HEK293 (cell line): Measurements from ENCODE around the gene COLQ.

ENCODE experiments used
- CTCF ChIA-PET: fragments of 350-600 bp; formaldehyde crosslinking; extraction: SDS; loops from one replicate; lab custom pipeline; 2021; ENCODE audit warnings: antibody characterized with exemption; lab: Yijun Ruan, JAX
- POLR2A ChIA-PET: fragments of 300-600 bp; formaldehyde crosslinking; extraction: SDS; loops from one replicate; lab custom pipeline; 2020; ENCODE audit warnings: antibody characterized with exemption, inconsistent platforms; lab: Yijun Ruan, JAX
- H3K27ac ChIP-seq: fragments of 200-500 bp; sonication (Bioruptor generic); 2 replicates; pipeline ENCODE4 v1.5.1; 2014; ENCODE audit warnings: low read depth, low read length, control low read depth, inconsistent platforms; ENCODE audit errors: extremely low read depth
- H3K36me3 ChIP-seq, 2 experiments: fragments of 200-500 bp in 1 of 2; sonication (Bioruptor generic) in 1 of 2; 1 replicate in 1 of 2; 2 replicates in 1 of 2; pipeline ENCODE4 v1.5.1; 2014 to 2017; ENCODE audit warnings: inconsistent platforms in 2 of 2, low read length in 2 of 2; ENCODE audit not compliant: control insufficient read depth in 2 of 2, insufficient read depth in 1 of 2
- H3K4me1 ChIP-seq: fragments of 200-500 bp; sonication (Bioruptor generic); 2 replicates; pipeline ENCODE4 v1.5.1; 2014; ENCODE audit warnings: mild to moderate bottlenecking, low read length, inconsistent platforms; ENCODE audit not compliant: control insufficient read depth, insufficient read depth
- H3K4me3 ChIP-seq: 2 replicates; pipeline ENCODE4 v1.5.1; 2011; ENCODE audit warnings: low read depth, mild to moderate bottlenecking, control low read depth, low read length, moderate library complexity
- H3K9me3 ChIP-seq: fragments of 200-500 bp; sonication (Bioruptor generic); 2 replicates; pipeline ENCODE4 v1.5.1; 2014; ENCODE audit warnings: low read depth, low read length, inconsistent platforms; ENCODE audit not compliant: control insufficient read depth, insufficient read depth
- GFI1B ChIP-seq: fragments of 450-650 bp; formaldehyde crosslinking; IDR thresholded peaks from 2 replicates; pipeline ENCODE4 v1.5.1; 2016; ENCODE audit warnings: missing biosample characterization, missing genetic modification characterization
- HOXA7 ChIP-seq: sonication (generic); formaldehyde crosslinking; IDR thresholded peaks from 2 replicates; pipeline ENCODE4 v1.8.1; 2022; ENCODE audit warnings: missing genetic modification reagents, borderline replicate concordance
- KLF9 ChIP-seq: fragments of 450-650 bp; formaldehyde crosslinking; IDR thresholded peaks from 2 replicates; pipeline ENCODE4 v1.5.1; 2016; ENCODE audit warnings: missing biosample characterization, missing genetic modification characterization, low read depth
- MYNN ChIP-seq: fragments of 450-650 bp; formaldehyde crosslinking; IDR thresholded peaks from 2 replicates; pipeline ENCODE4 v1.5.1; 2016; ENCODE audit warnings: missing biosample characterization, missing genetic modification characterization, borderline replicate concordance
- OVOL3 ChIP-seq: fragments of 450-650 bp; formaldehyde crosslinking; IDR thresholded peaks from 2 replicates; pipeline ENCODE4 v1.5.1; 2016; ENCODE audit warnings: missing biosample characterization, missing genetic modification characterization
- SALL2 ChIP-seq: fragments of 450-650 bp; formaldehyde crosslinking; IDR thresholded peaks from 2 replicates; pipeline ENCODE4 v1.5.0; 2017; ENCODE audit warnings: missing biosample characterization, mild to moderate bottlenecking, missing genetic modification characterization, borderline replicate concordance
- SCRT2 ChIP-seq: fragments of 450-650 bp; formaldehyde crosslinking; IDR thresholded peaks from 2 replicates; pipeline ENCODE4 v1.5.1; 2016; ENCODE audit warnings: missing biosample characterization, missing genetic modification characterization
- SP7 ChIP-seq: fragments of 450-650 bp; formaldehyde crosslinking; IDR thresholded peaks from 2 replicates; pipeline ENCODE4 v1.5.1; 2016; ENCODE audit warnings: missing biosample characterization, missing genetic modification characterization
- ZBTB26 ChIP-seq: fragments of 450-650 bp; formaldehyde crosslinking; optimal IDR thresholded peaks from 2 replicates; pipeline ENCODE3; 2016; ENCODE audit warnings: missing biosample characterization, mild to moderate bottlenecking, missing genetic modification characterization
- ZNF114 ChIP-seq: fragments of 450-650 bp; formaldehyde crosslinking; IDR thresholded peaks from 2 replicates; pipeline ENCODE4 v1.5.0; 2017; ENCODE audit warnings: missing biosample characterization, missing genetic modification characterization
- ZNF148 ChIP-seq: fragments of 450-650 bp; formaldehyde crosslinking; IDR thresholded peaks from 2 replicates; pipeline ENCODE4 v1.5.0; 2017; ENCODE audit warnings: missing biosample characterization, missing genetic modification characterization, borderline replicate concordance
- ZNF202 ChIP-seq: fragments of 450-650 bp; formaldehyde crosslinking; IDR thresholded peaks from 2 replicates; pipeline ENCODE4 v1.5.1; 2016; ENCODE audit warnings: missing biosample characterization, missing genetic modification characterization, borderline replicate concordance
- ZNF324 ChIP-seq: fragments of 450-650 bp; formaldehyde crosslinking; IDR thresholded peaks from 2 replicates; pipeline ENCODE4 v1.5.1; 2016; ENCODE audit warnings: missing biosample characterization, missing genetic modification characterization
- ZNF335 ChIP-seq: fragments of 450-650 bp; formaldehyde crosslinking; conservative IDR thresholded peaks from 2 replicates; pipeline ENCODE4 v1.5.1; 2016; ENCODE audit warnings: missing biosample characterization, missing genetic modification characterization
- ZNF394 ChIP-seq: fragments of 450-650 bp; formaldehyde crosslinking; IDR thresholded peaks from 2 replicates; pipeline ENCODE4 v1.5.1; 2016; ENCODE audit warnings: missing biosample characterization, missing genetic modification characterization, mild to moderate bottlenecking, moderate library complexity, borderline replicate concordance
- ZNF560 ChIP-seq: fragments of 450-650 bp; formaldehyde crosslinking; IDR thresholded peaks from 2 replicates; pipeline ENCODE4 v1.5.1; 2017; ENCODE audit warnings: missing biosample characterization, missing genetic modification characterization, borderline replicate concordance
- ZNF624 ChIP-seq: fragments of 450-650 bp; formaldehyde crosslinking; IDR thresholded peaks from 2 replicates; pipeline ENCODE4 v1.5.1; 2017; ENCODE audit warnings: missing biosample characterization, missing genetic modification characterization
- TF ChIP-seq, protein P1 (sequence below): fragments of 450-650 bp; formaldehyde crosslinking; IDR thresholded peaks from 2 replicates; pipeline ENCODE4 v1.5.1; 2016; ENCODE audit warnings: missing biosample characterization, missing genetic modification characterization
- TF ChIP-seq, protein P2 (sequence below): fragments of 450-650 bp; IDR thresholded peaks from 2 replicates; pipeline ENCODE4 v1.5.1; 2018; ENCODE audit warnings: missing biosample characterization, missing genetic modification characterization

The COLQ gene

DNA sequence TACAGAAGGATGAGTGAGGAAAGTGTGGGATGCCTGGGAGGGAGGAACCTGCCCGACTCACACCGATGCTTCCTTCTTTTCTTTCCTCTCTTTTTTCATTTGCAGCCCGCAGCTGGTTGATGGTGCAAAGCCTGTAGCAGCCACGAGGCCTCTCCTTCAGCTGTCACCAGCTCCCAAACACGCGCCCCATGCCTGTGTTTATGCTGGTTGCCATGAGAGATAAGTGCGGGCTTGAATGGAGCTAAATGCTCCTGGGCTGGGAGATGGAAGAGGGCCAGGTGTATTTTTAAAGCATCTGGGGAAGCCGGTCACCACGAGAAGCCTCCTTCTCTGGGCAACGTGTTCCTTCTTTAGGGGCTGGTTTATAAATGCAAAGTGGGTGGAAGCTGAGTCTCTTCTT lies 9.3 kb downstream of the COLQ start (continued):
- TF ChIP-seq KLF9 (tag by site-specific recombination) (no peak), ZNF148 (tag by site-specific recombination) (no peak), ZBTB26 (tag by site-specific recombination) (no peak), SCRT2 (tag by site-specific recombination) (no peak), ZNF202 (tag by site-specific recombination) (no peak), MYNN (tag by site-specific recombination) (no peak)

DNA sequence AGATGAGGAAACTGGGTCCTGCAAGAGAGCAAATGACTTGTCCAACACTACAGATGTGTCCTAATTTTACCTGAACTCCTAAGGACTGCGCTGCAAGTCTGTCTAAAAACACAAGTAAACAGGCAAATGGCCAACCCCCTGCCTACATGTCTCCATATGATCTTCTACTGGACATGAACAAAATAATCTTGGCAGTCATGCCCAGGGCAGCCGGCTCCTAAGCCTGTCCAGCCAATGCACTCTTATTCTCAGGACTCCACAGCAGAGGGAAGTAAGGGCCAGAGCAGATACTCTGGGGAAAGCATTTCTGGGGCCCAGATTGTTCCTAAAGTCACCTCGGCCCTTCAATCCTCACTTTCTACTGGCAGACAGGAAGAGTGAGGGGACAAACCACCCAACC lies 10.3 kb downstream of the COLQ start:
- no peaks in the 10 kb centered on the region for H3K4me1 ChIP-seq
- H3K9me3 ChIP-seq: no peaks in the 10 kb centered on the region
- no peaks in the 10 kb centered on the region for H3K36me3 ChIP-seq
- ChIA-PET CTCF (no interaction called here), POLR2A (no interaction called here)
- no peak overlapping the region for H3K27ac ChIP-seq
- no peak for TF ChIP-seq ZNF560 (tag by site-specific recombination)
- TF ChIP-seq GFI1B (tag by site-specific recombination): no peak
- TF ChIP-seq SP7 (tag by site-specific recombination): no peak
- TF ChIP-seq, protein P1, sequence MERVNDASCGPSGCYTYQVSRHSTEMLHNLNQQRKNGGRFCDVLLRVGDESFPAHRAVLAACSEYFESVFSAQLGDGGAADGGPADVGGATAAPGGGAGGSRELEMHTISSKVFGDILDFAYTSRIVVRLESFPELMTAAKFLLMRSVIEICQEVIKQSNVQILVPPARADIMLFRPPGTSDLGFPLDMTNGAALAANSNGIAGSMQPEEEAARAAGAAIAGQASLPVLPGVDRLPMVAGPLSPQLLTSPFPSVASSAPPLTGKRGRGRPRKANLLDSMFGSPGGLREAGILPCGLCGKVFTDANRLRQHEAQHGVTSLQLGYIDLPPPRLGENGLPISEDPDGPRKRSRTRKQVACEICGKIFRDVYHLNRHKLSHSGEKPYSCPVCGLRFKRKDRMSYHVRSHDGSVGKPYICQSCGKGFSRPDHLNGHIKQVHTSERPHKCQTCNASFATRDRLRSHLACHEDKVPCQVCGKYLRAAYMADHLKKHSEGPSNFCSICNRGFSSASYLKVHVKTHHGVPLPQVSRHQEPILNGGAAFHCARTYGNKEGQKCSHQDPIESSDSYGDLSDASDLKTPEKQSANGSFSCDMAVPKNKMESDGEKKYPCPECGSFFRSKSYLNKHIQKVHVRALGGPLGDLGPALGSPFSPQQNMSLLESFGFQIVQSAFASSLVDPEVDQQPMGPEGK: no peak
- TF ChIP-seq OVOL3 (tag by site-specific recombination): no peak
- no peak for TF ChIP-seq ZNF335
- no peak for TF ChIP-seq SALL2 (tag by site-specific recombination)
- TF ChIP-seq ZNF324: no peak
- TF ChIP-seq, protein P2, sequence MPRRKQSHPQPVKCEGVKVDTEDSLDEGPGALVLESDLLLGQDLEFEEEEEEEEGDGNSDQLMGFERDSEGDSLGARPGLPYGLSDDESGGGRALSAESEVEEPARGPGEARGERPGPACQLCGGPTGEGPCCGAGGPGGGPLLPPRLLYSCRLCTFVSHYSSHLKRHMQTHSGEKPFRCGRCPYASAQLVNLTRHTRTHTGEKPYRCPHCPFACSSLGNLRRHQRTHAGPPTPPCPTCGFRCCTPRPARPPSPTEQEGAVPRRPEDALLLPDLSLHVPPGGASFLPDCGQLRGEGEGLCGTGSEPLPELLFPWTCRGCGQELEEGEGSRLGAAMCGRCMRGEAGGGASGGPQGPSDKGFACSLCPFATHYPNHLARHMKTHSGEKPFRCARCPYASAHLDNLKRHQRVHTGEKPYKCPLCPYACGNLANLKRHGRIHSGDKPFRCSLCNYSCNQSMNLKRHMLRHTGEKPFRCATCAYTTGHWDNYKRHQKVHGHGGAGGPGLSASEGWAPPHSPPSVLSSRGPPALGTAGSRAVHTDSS: no peak
- no peak for TF ChIP-seq ZNF114
- TF ChIP-seq HOXA7: no peak
- no peak for TF ChIP-seq ZNF394
- TF ChIP-seq ZNF624 (tag by site-specific recombination): no peak
- no peak overlapping the region for H3K4me3 ChIP-seq
